GM21737 (cell line): Measurements from ENCODE around the gene NFYB.
"Not testable (repeated sequence)": the region's sequence is repeated elsewhere in the genome, so short reads cannot be mapped to it uniquely, and the experiment has no call there.

Source experiments
- ATAC-seq: cut with Tn5 transposase; IDR thresholded peaks from one replicate; pipeline ENCODE4 v1.9.1; 2021; ENCODE audit warnings: mild to moderate bottlenecking, moderate library complexity; ENCODE audit not compliant: unreplicated experiment

The NFYB gene

GRCh38 chr12:104137902-104138796, at the start of gene NFYB:
NFYB (minus strand) TSS chr12:104138210; CDS start chr12:104135453, 2,757 bp downstream.
- peak; percentile 91 for ATAC-seq

GRCh38 chr12:104187446-104188155, 49.6 kb upstream of the NFYB start:
- ATAC-seq = no peak

GRCh38 chr12:104183443-104183842, 45.4 kb upstream of the NFYB start:
- ATAC-seq = no peak

DNA sequence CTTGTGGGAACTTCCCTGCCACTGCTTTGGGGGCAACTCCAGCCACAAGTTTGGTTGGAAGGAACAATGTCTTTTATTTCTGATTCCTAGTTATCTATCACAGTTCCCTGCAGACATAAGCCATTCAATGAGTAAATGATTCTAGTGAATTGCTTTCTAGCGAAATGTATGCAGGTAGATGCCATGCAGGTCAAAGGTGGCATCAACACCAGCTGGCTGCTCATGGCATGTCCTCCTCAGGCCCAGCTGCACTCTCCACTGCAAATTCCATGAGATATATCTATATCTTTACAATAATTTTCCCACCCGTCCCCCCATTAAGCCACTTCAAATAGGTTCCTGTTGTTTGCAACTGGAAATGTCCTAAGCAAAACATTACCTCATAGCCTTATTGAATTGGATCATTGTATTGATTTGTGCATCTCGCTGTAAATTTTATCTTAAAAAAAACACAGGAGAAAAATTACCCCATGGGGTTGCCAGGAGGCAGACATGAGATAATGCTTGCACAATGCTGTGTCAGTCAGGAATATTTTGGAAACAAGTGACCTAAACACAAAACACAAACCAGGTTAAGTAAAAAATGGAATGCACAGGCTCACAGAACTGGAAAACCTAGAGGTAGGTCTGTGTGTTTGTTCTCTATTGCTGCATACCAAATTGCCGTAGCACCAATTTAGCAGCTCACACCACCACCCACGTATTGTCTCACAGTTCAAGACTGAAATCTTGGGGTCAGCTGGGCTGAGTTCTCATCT, 44.8 kb upstream of the NFYB start:
- no peak for ATAC-seq

- ATAC-seq = no peak
Observed at GRCh38 chr12:104182144-104182543, 44.1 kb upstream of the NFYB start.

DNA sequence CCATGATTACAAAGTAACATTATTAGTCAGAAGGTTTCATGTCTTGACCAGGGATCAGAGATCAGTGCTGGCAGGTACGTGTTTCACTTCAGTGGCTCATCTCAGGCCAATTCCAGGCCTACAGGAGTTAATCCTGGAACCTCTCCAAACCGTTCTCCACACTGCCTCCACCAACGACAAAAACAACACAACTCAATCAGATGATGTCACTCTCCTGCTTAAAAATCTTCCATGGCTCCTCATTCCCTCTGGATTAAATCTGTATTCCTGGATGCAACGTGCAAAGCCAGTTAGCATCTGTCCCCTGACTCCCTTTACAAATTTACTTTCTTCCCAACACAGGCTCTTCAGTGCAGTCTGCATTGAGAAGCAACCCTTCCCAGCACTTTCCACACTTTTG, 43.3 kb upstream of the NFYB start:
- ATAC-seq = no peak

DNA sequence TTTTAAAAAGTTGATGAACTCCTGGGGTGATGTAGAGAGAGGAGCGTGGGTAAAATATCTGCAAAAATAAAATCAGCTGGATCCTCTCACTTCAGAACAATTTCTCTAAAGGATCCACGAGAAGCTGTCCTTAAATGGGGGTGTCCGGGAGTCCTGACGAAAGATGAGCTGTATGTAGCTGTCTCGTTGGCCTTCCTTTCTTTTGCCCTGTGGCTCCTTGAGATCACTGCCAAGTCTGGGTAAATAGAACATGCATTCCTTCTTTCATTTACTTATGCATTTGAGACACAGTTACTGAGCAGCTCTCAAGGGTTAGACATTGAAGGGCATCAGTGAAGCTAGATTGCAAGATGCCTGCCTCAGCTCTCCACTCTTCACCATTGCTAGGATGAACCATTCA, 42.4 kb upstream of the NFYB start:
- no peak for ATAC-seq

GRCh38 chr12:104177663-104178501, 39.9 kb upstream of the NFYB start:
- no peak for ATAC-seq

- ATAC-seq = no peak
Observed at GRCh38 chr12:104177336-104177662, 39.3 kb upstream of the NFYB start.

GRCh38 chr12:104175726-104176247, 37.8 kb upstream of the NFYB start:
- no peak for ATAC-seq

- not testable (repeated sequence) for ATAC-seq
Observed at GRCh38 chr12:104173804-104174203, 35.8 kb upstream of the NFYB start.

GRCh38 chr12:104172570-104172947, 34.5 kb upstream of the NFYB start:
- ATAC-seq = no peak

DNA sequence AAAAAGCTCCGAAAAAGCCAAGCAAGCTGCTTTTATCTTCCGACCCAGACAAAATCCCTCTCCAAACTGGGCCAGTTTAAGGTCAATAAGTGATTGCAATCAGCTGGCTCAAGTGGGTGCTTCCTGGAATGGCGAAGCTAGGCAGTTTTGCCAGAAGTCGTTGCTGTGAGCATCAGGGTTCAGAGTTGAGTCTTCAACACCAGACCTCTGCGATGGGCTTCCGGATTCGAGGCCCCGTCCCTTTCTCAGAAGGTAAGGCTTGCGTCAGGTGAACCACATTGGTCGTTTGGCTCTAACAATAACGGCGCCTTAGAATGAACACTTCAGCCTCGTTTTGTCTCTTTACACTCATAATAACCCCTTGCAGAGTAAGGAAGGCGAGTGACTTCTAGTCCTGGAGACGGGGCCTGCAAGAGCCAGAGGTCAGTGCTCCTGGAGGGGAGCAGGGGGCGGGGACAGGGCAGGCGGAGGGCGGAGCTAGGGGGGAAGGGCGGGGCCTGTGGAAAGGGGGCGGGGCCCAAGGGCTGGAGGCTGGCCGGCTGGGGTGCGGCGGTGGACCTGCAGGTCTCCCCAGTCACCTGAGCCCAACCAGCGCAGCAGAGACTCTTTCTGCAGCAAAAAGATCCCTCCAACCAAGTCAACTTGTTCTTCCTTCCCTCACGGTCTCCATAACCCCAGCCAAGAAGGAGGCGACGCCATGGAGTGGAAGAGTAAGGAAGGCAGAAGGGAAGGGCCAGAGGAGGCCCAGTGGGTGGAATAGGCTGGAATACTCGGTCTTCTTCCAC, 34.0 kb upstream of the NFYB start:
- ATAC-seq = no peak

DNA sequence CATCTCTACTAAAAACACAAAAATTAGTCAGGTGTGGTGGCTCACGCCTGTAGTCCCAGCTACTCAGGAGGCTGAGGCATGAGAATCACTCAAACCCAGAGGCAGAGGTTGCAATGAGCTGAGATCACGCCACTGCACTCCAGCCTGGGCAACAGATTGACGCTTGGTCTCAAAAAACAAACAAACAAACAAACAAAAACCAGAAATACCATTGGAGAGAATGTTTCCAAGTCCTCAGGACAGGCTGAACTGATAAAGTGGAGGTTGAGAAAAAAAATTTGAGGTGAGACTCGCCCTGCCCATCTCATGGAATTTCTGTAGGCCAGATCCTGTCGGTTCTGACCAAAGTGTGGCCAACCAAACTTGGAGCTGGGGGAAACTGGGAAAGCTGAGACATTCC, 30.6 kb upstream of the NFYB start:
- no peak for ATAC-seq

DNA sequence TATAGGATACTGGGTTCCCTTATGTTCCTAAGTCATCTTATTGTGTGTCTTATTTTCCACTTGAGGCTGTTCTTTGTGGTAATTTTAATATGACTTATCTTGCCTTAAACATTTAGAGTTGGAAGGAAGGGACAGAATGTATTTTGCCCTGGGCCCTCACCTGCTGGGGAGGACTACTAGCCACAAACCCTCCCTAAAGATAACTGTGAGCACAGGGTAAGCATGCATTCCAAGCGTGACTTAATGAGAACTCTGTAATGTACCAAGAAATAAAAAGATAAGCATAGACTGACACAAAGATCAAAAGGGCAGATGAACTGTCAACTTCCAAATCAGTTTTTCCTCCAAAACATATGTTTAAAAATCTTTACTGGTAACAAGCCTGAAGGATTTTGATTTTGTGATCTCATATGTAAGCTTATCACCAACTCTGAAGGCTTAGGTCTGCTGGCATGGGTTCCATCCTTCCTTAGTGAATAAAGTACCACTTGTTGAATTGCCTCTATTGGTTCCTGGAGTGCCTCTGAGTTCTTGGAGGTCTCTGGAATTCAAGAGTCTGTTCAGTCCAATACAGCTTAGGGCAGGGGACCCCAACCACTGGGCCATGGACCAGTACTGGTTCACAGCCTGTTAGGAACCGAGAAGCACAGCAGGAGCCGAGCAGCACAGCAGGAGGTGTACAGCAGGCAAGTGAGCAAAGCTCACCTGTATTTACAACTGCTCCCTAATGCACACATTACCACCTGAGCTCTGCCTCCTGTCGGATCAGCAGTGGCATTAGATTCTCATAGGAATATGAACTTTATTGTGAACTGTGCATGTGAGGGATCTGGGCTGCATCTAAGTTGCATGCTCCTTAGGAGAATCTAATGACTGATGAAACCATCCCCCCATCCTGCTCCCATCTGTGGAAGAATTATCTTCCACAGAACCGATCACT, 29.8 kb upstream of the NFYB start:
- no peak for ATAC-seq

GRCh38 chr12:104166465-104166864, 28.5 kb upstream of the NFYB start:
- ATAC-seq = no peak

- no peak for ATAC-seq
Observed at GRCh38 chr12:104165801-104166200, 27.8 kb upstream of the NFYB start.

- ATAC-seq = no peak
Observed at GRCh38 chr12:104164634-104165033, 26.6 kb upstream of the NFYB start.

DNA sequence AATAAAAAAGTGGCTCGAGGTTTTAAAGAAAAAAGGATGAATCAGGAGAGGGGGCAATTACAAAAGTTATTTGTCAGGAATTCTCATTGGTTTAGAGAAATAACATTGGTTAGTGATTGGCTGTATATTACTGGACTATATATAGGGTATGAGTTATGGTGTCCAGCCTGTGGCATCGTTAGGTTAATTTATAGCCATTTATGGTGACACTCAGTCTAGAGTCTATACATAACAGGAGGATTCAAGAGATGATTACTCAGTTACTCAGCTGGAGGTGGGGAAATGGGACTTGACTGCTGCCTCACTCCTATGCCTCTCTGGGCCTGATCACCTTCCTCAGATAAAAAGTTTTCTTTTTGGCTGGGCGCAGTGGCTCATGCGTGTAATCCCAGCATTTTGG, 25.6 kb upstream of the NFYB start:
- ATAC-seq = no peak
